Islet of Langerhans (tissue), 1 donor: Measurements from ENCODE around the gene ALDH1A3.

ENCODE experiments used
- FAIRE-seq: peaks from one replicate; lab custom pipeline; 2011; peaks lifted over from hg19 to GRCh38; lab: Jason Lieb, UNC

Gene ALDH1A3

GRCh38 chr15:100926971-100927756, 47.5 kb downstream of the ALDH1A3 start:
- no peak for FAIRE-seq

DNA sequence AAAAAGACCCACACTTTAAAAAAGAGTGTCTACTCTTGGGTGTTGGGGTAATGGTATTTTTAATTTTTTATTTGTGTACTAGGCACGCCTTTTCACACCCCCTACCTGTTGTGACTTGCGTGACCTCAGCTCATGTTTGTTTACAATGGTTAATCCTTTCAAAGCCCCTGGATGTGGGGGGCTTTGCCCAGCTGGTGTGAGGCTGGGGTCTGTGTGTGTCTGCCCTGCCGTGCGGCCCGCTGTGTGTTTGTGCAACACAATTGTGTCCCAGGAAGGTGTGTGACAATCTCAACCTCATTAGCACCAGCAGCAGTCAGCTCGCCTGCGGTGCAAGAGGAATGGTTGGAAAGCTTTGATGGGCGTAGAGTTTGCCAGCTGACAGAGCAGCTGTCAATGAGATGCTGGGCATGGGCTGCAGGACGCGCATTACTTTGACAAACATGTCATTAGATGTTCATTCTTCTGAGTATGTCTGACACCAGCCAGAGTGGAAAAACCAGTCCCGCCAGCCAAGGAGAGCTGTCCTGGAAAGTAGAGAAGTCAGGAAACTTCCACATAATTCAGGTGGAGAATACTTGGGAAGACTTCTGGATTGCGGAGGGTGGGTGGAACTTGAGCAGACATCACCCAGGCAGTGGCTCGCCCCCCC, 49.1 kb downstream of the ALDH1A3 start:
- FAIRE-seq = no peak

- FAIRE-seq = no peak
Observed at GRCh38 chr15:100929641-100930042, 50.0 kb downstream of the ALDH1A3 start.

GRCh38 chr15:100930306-100930848, 50.7 kb downstream of the ALDH1A3 start:
- FAIRE-seq = no peak

DNA sequence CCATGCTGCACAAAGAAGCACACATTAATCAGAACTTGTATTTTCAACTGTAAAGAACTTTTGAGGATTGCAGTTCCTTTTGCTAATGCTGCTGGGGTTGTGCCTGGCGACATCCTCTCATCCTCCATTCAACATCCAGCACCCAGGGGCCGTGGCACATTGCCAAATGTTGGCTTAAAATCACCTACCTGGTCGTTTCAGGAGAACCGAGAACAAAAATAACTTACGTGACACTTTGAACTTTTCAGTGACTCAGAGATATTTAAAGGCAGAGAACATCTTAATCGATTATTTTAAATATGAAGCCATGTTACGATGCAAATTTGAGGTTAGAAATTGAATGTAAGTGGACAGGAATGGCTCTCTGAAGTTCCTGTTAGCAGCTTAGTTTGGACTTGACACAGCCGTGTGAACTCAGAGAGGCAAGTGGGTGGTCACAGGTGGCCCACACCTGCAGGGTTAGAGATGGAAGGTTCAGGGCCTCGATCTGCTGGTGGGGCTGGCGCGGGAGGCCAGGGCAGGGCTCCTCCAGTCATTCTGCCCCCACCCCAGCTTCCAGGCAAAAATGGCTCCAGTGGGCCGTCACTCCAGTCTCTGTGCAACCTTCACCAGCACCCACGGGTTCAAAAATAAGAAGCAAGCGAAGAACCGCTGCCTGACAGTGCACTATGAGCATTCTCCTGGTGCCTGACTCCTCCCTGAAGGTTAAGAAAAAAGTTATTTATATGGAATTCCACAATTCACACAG, 51.7 kb downstream of the ALDH1A3 start:
- FAIRE-seq = no peak

DNA sequence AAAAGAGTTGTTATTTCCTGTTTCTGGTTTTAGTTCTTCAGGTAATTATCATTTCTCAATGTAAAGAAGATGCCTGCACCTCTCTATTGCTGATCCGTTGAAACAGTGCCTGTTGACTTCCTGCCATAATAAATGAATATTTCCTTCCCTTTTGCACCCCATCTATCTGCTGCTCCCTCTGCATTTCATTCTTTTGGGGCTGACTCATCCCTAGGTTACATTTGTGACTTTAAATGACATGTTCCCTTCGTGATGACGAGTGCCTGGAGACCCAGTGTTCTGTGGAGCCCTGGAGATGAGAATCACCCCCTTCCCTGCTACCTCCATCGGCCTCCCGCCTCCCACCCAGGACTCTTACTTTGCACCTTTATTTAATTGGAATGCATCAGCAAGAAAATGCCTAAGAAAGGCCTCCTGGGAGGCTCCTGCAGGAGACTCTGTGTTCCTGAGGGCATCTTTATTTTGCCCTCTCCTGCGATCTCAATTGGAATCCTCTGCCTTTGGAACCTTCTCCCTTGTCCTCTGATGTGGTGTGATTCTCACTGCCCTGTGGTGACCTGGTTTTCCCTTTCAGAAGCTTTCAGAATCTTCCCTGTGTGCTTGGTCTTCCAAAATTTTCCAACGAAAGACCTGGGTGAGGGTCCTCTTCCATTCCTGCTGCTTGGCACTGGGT, 53.2 kb downstream of the ALDH1A3 start:
- FAIRE-seq = no peak

DNA sequence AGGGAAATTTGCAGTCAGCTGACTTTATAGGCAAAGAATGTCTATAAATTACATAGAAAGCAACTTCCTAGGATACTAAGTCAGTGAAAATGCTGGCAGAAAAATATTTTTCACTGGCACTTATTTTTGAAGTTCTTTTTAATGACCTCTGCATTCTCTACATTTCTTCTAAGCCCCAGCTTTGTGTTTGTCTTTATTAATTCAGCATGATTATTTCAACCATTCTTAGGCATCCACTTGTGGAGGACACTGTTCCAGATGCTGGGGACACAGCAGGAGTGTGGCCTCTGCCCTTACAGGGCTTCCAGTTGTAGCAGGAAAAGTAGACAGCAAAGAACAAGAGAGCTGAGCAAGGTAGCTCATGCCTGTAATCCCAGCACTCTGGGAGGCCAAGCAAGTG, 54.5 kb downstream of the ALDH1A3 start:
- FAIRE-seq = no peak

GRCh38 chr15:100934726-100935125, 55.1 kb downstream of the ALDH1A3 start:
- no peak for FAIRE-seq

GRCh38 chr15:100937171-100937570, 57.5 kb downstream of the ALDH1A3 start:
- no peak for FAIRE-seq

GRCh38 chr15:100939791-100940190, 60.2 kb downstream of the ALDH1A3 start:
- FAIRE-seq = no peak

DNA sequence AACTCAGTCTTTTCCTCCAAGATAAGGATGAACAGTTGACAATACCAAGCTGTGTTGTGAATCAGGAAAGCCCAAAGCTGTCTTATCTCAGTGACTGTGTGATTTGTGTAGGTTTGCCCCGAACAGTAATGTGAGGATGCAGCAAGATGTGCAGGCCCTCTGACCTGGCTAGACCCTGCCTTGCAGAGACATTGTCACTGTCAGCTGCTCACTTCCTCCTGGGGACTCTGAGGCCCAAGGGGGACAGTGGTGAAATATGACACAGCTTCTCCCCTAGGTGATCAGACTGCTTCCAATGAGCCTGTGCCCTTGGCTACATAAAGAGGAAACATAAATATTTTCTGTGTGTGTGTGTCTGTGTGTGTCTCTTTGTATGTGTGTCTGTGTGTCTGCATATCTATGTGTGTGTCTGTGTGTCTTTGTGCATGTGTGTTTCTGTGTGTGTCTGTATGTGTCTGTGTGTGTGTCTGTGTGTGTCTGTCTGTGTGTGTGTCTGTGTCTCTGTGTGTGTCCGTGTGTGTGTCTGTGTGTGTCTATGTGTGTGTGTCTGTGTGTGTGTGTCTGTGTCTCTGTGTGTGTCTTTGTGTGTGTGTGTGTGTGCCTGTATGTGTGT, 61.2 kb downstream of the ALDH1A3 start:
- FAIRE-seq = no peak

DNA sequence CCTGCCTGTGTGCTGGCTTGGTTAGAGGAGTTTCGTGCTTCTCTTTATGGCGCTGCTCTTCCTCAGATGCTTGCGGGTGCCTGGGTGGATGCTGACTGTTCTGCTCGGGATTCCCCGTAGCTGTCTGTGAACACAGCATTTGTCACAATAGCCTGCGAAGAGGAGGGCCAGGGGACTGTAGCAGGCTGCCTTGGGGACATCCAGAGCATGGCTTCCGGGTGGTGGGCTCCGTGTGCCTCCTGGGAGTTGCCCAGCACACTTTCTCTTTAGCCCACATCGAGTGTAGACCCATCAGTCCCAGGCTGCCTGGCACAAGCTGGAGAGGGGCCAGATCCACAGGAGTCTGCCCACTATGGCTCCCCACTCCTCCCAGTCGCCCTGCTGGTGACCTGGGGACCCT, 61.9 kb downstream of the ALDH1A3 start:
- FAIRE-seq = no peak

- FAIRE-seq = no peak
Observed at GRCh38 chr15:100942656-100943425, 63.2 kb downstream of the ALDH1A3 start.

DNA sequence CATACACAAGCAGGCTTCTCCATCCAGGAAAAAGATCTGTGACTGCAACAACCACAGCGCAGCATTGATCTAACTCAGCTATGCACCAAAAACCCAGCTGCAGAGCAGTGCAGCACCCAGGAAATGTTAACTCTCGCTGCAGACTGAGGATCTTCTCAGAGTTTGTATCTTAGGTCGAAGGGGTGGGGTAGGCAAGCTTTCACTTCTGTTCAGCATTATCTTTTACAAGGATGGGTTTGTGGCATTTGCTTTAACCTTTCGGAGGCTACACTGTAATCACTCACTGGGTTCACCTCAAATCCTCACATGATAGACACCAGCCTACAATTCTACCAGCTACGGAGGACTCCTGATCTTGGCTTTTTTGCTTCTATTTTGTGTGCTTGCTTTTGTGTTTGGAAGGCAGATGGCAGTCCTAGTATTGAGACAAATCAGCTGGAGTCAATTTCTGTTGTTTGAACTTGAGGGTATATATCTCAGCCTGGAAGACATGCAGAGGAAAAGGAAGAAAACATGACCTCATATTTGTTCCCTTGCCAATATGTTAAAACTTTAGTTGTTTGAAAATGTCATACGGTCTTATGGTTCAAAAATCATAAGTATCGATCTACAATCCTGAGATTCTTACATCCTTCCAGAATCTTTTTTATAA, 64.7 kb downstream of the ALDH1A3 start:
- no peak for FAIRE-seq

GRCh38 chr15:100944986-100945385, 65.4 kb downstream of the ALDH1A3 start:
- no peak for FAIRE-seq

DNA sequence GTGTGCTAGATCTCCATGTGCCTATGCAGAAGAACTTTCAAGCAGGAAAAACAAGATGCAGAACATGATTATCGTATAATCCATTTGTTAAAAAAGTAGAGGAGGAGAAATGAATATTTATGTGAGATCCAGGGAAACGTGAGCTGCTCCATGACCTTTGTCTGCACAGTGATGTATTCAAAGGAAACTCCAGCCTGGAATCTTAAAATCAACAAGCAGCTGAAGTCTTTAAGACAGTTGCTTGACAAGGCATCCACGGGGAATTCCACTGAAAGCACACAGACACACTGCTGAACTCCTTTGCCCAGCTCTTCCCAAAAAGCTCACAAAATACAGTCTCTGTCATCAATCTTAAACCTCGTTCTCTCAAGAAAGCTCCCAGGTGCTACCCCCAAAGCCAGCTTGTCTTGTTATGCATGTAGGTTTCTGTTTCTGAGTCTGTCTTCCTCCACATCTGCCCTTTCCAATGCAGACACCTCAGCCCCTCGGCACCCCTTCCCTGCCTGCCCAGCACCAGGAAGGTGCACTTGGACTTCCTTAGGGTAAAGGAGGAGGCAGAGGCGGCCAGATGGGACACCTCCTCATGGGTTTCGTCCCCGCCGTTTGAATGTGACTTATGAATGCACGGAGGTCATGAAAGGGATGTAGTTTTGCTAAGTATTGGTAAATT, 68.3 kb downstream of the ALDH1A3 start:
- no peak for FAIRE-seq

DNA sequence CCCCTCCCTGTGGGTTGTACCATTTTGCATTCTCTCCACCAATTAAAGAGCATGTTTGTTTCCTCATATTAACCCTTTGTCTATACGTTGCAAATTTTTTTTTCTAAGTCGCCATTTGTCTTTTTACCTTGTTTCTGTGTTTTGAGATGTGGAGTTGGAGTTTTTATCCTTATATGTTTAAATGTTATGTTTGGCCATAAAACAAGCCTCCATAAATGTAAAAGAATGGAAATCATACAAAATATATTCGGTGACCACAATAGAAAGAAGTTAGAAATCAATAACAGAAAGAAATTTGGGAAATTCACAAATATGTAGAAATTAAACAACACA, 68.8 kb downstream of the ALDH1A3 start:
- FAIRE-seq = no peak

DNA sequence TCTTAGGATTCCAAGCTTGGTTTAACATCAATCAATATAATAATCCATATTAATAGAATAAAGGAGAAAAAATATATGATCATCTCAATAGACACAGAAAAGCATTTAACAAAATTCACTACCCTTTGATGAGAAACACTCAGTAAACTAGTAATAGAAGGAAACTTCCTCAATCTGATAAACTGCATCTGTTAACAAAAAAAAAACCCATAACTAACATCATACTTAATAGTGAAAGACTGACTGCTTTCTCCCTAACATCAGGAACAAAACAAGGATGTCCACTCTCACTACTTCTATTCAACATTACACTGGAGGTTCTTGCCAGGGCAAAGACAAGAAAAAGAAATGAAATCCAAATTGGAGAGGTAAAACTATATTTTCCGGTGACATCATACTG, 70.1 kb downstream of the ALDH1A3 start:
- no peak for FAIRE-seq

- FAIRE-seq = no peak
Observed at GRCh38 chr15:100951965-100952364, 72.3 kb downstream of the ALDH1A3 start.

GRCh38 chr15:100952566-100952965, 72.9 kb downstream of the ALDH1A3 start:
- no peak for FAIRE-seq
